H9 (cell line): ENCODE data around the gene MYO1D. TPM values are rescaled to one million over a fixed set of nuclear protein-coding genes. Genes with fewer than 3 reads are reported as not detected.

Experiments used
- DNase-seq: peaks from one replicate; pipeline ENCODE4 v3.0.0-alpha.2; 2017
- H2AFZ ChIP-seq: one replicate; pipeline ENCODE4 v1.6.1; 2013; ENCODE audit warnings: mild to moderate bottlenecking, low read length, control low read depth, moderate library complexity
- H2AK5ac ChIP-seq: 2 replicates; pipeline ENCODE4 v1.6.1; 2013; ENCODE audit warnings: low read length, control low read depth, mixed read lengths; ENCODE audit not compliant: insufficient read length
- H2BK120ac ChIP-seq: one replicate; pipeline ENCODE4 v1.6.1; 2013; ENCODE audit warnings: low read depth, mild to moderate bottlenecking, low read length, control low read depth, inconsistent platforms; ENCODE audit not compliant: poor library complexity, severe bottlenecking
- H2BK12ac ChIP-seq: 2 replicates; pipeline ENCODE4 v1.6.1; 2013; ENCODE audit warnings: low read length, control low read depth, mixed read lengths, low read depth; ENCODE audit not compliant: insufficient read length
- H2BK15ac ChIP-seq: 2 replicates; pipeline ENCODE4 v1.6.1; 2013; ENCODE audit warnings: low read depth, low read length, control low read depth
- H2BK20ac ChIP-seq: one replicate; pipeline ENCODE4 v1.6.1; 2013; ENCODE audit warnings: low read depth, mild to moderate bottlenecking, low read length, control low read depth, inconsistent platforms; ENCODE audit not compliant: poor library complexity, severe bottlenecking
- H2BK5ac ChIP-seq: 2 replicates; pipeline ENCODE4 v1.6.1; 2013; ENCODE audit warnings: low read length, control low read depth, mixed read lengths; ENCODE audit not compliant: insufficient read length
- H3K14ac ChIP-seq: 2 replicates; pipeline ENCODE4 v1.6.1; 2013; ENCODE audit warnings: low read length, control low read depth; ENCODE audit not compliant: insufficient read depth
- H3K18ac ChIP-seq: 2 replicates; pipeline ENCODE4 v1.6.1; 2013; ENCODE audit warnings: low read depth, mild to moderate bottlenecking, mixed read lengths, low read length, control low read depth; ENCODE audit not compliant: insufficient read length
- H3K23ac ChIP-seq: 2 replicates; pipeline ENCODE4 v1.6.1; 2013; ENCODE audit warnings: low read length, control low read depth, mixed read lengths, low read depth; ENCODE audit not compliant: insufficient read length
- H3K23me2 ChIP-seq: 2 replicates; pipeline ENCODE4 v1.6.1; 2013; ENCODE audit warnings: low read depth, mild to moderate bottlenecking, mixed read lengths, low read length, control low read depth; ENCODE audit not compliant: insufficient read length, poor library complexity, severe bottlenecking
- H3K27ac ChIP-seq: 2 replicates; pipeline ENCODE4 v1.5.1; 2013; ENCODE audit warnings: low read length, control low read depth, mixed read lengths, low read depth; ENCODE audit not compliant: insufficient read length
- H3K27me3 ChIP-seq: 2 replicates; pipeline ENCODE4 v1.6.1; 2013; ENCODE audit warnings: low read length, control low read depth, inconsistent platforms; ENCODE audit not compliant: insufficient read depth
- H3K4ac ChIP-seq: 2 replicates; pipeline ENCODE4 v1.6.1; 2013; ENCODE audit warnings: low read depth, mild to moderate bottlenecking, control low read depth, inconsistent platforms, low read length, moderate library complexity
- H3K4me1 ChIP-seq: 2 replicates; pipeline ENCODE4 v1.6.1; 2013; ENCODE audit warnings: low read length, control low read depth, inconsistent platforms; ENCODE audit not compliant: insufficient read depth
- H3K4me2 ChIP-seq: 2 replicates; pipeline ENCODE4 v1.6.1; 2013; ENCODE audit warnings: low read length, control low read depth, mixed read lengths; ENCODE audit not compliant: insufficient read length, insufficient read depth
- H3K56ac ChIP-seq: 2 replicates; pipeline ENCODE4 v1.6.1; 2013; ENCODE audit warnings: low read depth, mild to moderate bottlenecking, mixed read lengths, low read length, control low read depth; ENCODE audit not compliant: insufficient read length
- H3K79me1 ChIP-seq: 2 replicates; pipeline ENCODE4 v1.6.1; 2013; ENCODE audit warnings: low read depth, mild to moderate bottlenecking, moderate library complexity, low read length, control low read depth, inconsistent platforms; ENCODE audit not compliant: insufficient read depth, poor library complexity, severe bottlenecking
- H3K79me2 ChIP-seq: 2 replicates; pipeline ENCODE4 v1.6.1; 2013; ENCODE audit warnings: low read length, control low read depth, inconsistent platforms; ENCODE audit not compliant: insufficient read depth
- H3K9ac ChIP-seq: 2 replicates; pipeline ENCODE4 v1.6.1; 2013; ENCODE audit warnings: low read length, control low read depth, mixed read lengths; ENCODE audit not compliant: insufficient read length; ENCODE audit errors: extremely low read depth
- H3K9me3 ChIP-seq: one replicate; pipeline ENCODE4 v1.6.1; 2013; ENCODE audit warnings: low read depth, low read length, inconsistent platforms; ENCODE audit not compliant: control insufficient read depth
- H3T11ph ChIP-seq: one replicate; pipeline ENCODE4 v1.6.1; 2013; ENCODE audit warnings: mild to moderate bottlenecking, low read length, control low read depth, inconsistent platforms
- H4K20me1 ChIP-seq: one replicate; pipeline ENCODE4 v1.6.1; 2013; ENCODE audit not compliant: control insufficient read depth, insufficient read length, insufficient read depth
- H4K5ac ChIP-seq: 2 replicates; pipeline ENCODE4 v1.6.1; 2013; ENCODE audit warnings: low read depth, mild to moderate bottlenecking, mixed read lengths, low read length, control low read depth; ENCODE audit not compliant: insufficient read length
- H4K8ac ChIP-seq: replicated peaks from 2 replicates; pipeline ENCODE4 v1.6.1; 2013; ENCODE audit warnings: low read length, control low read depth, mixed read lengths, low read depth; ENCODE audit not compliant: insufficient read length
- H4K91ac ChIP-seq: 2 replicates; pipeline ENCODE4 v1.6.1; 2013; ENCODE audit warnings: low read depth, mild to moderate bottlenecking, moderate library complexity, mixed read lengths, low read length, control low read depth; ENCODE audit not compliant: insufficient read length
- H3K27ac Mint-ChIP-seq, 3 experiments: 2 replicates in 2 of 3; 3 replicates in 1 of 3; pipeline ENCODE4 v1.8.0; 2020 to 2021; ENCODE audit warnings: mixed read lengths in 3 of 3, mild to moderate bottlenecking in 1 of 3, moderate library complexity in 1 of 3
- H3K27me3 Mint-ChIP-seq: 2 replicates; pipeline ENCODE4 v1.8.0; 2021; ENCODE audit warnings: low read depth, mild to moderate bottlenecking, moderate library complexity, mixed read lengths
- H3K36me3 Mint-ChIP-seq, 3 experiments: 2 replicates in 2 of 3; 3 replicates in 1 of 3; pipeline ENCODE4 v1.8.0; 2020 to 2021; ENCODE audit warnings: low read depth in 3 of 3, mixed read lengths in 3 of 3; ENCODE audit not compliant: insufficient read depth in 1 of 3
- H3K4me1 Mint-ChIP-seq, 2 experiments: 2 replicates each; pipeline ENCODE4 v1.8.0; 2020; ENCODE audit warnings: mixed read lengths in 2 of 2
- H3K4me3 Mint-ChIP-seq, 2 experiments: 2 replicates in 1 of 2; 3 replicates in 1 of 2; pipeline ENCODE4 v1.8.0; 2020 to 2021; ENCODE audit warnings: mild to moderate bottlenecking in 2 of 2, mixed read lengths in 2 of 2, moderate library complexity in 1 of 2
- H3K9me3 Mint-ChIP-seq, 2 experiments: 2 replicates in 1 of 2; 3 replicates in 1 of 2; pipeline ENCODE4 v1.8.0; 2020; ENCODE audit warnings: mild to moderate bottlenecking in 2 of 2, mixed read lengths in 2 of 2, moderate library complexity in 1 of 2
- CTCF ChIP-seq: fragments of 200-600 bp; sonication (generic); conservative IDR thresholded peaks from 3 replicates; pipeline ENCODE4 v1.8.0; 2021; ENCODE audit warnings: antibody characterized with exemption, mild to moderate bottlenecking
- WGBS: extraction: QIAGEN DNeasy Blood & Tissue Kit; methylation state at CpG from one replicate; pipeline ENCODE4 v1.1.7; 2013; ENCODE audit warnings: missing lambda C conversion rate, low lambda C conversion rate, mixed read lengths; ENCODE audit not compliant: insufficient read length; ENCODE audit errors: extremely low coverage; 5-methylcytosine and 5-hydroxymethylcytosine counted together
- total RNA-seq: library from RNA; stranded (reverse); gene quantifications from 2 replicates; pipeline ENCODE4 v1.2.1, GENCODE V29; 2021

MYO1D gene
- total RNA-seq, 1 experiment from 2014 or later: 19.0 TPM

- no peak overlapping the region for H3K4ac ChIP-seq
- no CpG with 5 or more reads among the region's 8 CpGs for WGBS
- H3K36me3 Mint-ChIP-seq: peaks cover 62 to 90% (median 90%) of the 10 kb centered on the region in 3 experiments
Measured at GRCh38 chr17:32477220-32477619, 399.7 kb downstream of the MYO1D start.

More at GRCh38 chr17:32477220-32477619, 399.7 kb downstream of the MYO1D start:
- no peak overlapping the region for H2BK120ac ChIP-seq
- H3K27me3 ChIP-seq: no peaks in the 10 kb centered on the region
- Mint-ChIP-seq H3K27me3 (no peaks in the 10 kb centered on the region), H3K4me1 (peaks cover 10 to 17% of the 10 kb centered on the region in 2 experiments), H3K9me3 (no peaks in the 10 kb centered on the region), H3K27ac (no peak overlapping the region; a peak in 1 of 7 replicates), H3K4me3 (no peak overlapping the region)
- H3K56ac ChIP-seq: no peak overlapping the region
- H3K18ac ChIP-seq: no peak overlapping the region
- no peak overlapping the region for H4K5ac ChIP-seq
- H3K23me2 ChIP-seq: no peaks in the 10 kb centered on the region
- no peak overlapping the region for H2BK15ac ChIP-seq
- no peak overlapping the region for H3K9ac ChIP-seq
- no peak overlapping the region for H2BK20ac ChIP-seq
- DNase-seq: no peak
- H3T11ph ChIP-seq: no peak overlapping the region
- no peak overlapping the region for H3K23ac ChIP-seq
- H3K79me1 ChIP-seq: no peaks in the 10 kb centered on the region
- no peaks in the 10 kb centered on the region for H3K9me3 ChIP-seq
- no peak overlapping the region for H2AFZ ChIP-seq
- no peak overlapping the region for H3K27ac ChIP-seq
- TF ChIP-seq CTCF: no peak
- H3K4me2 ChIP-seq: no peak overlapping the region
- no peak overlapping the region for H4K8ac ChIP-seq
- no peaks in the 10 kb centered on the region for H4K20me1 ChIP-seq
- no peak overlapping the region for H3K14ac ChIP-seq
- H3K79me2 ChIP-seq: 0 out of 2 replicates have a peak, but pooled peaks cover 3% of the 10 kb centered on the region
- no peak overlapping the region for H2BK5ac ChIP-seq
- no peaks in the 10 kb centered on the region for H3K4me1 ChIP-seq
- no peak overlapping the region for H4K91ac ChIP-seq
- no peak overlapping the region for H2AK5ac ChIP-seq
- no peak overlapping the region for H2BK12ac ChIP-seq
